Measurements from ENCODE around the gene TMEM161A. TPM values are rescaled to one million over a fixed set of nuclear protein-coding genes. Genes with fewer than 3 reads are reported as not detected.
A peak's percentile ranks its signal among the peaks of the same experiment; 100 is the strongest.

The TMEM161A gene
- total and polyA plus RNA-seq, 2 of the 13 experiments (the other 11 are each of a cell fraction or from before 2014, with no cell fraction given) = 25.9 to 31.4 TPM

GRCh38 chr19:19185853-19186740 is 47.8 kb upstream of the TMEM161A start (continued):
- TF ChIP-seq ZNF687 (CRISPR knock-in tag; IDR thresholded peaks at IDR 0.05) (peak; percentile 48), TFAP4 (IDR thresholded peaks at IDR 0.05; ENCODE audit: borderline replicate concordance, low read depth) (no peak)

GRCh38 chr19:19181488-19181998 is 43.3 kb upstream of the TMEM161A start:
- intact Hi-C loops (cut with micrococcal nuclease; ENCODE audit: unreplicated experiment) (no loop called here), in situ Hi-C loops (cut with HindIII; ENCODE audit: extremely low pct_ligation_motif_present, low pct_unique_long_range_greater_than_20kb) (no loop called here)
- Histone ChIP-seq H4K20me1 (ENCODE audit: insufficient read depth, low read length) (no peaks in the 10 kb centered on the region), H3K9me3 (ENCODE audit: low read length) (no peaks in the 10 kb centered on the region), H3K79me2 (ENCODE audit: insufficient read depth, low read length) (no peaks in the 10 kb centered on the region), H3K4me1 (ENCODE audit: insufficient read depth, low read length) (no peaks in the 10 kb centered on the region), H3K9ac (ENCODE audit: insufficient read depth, low read depth, low read length) (no peak overlapping the region), H3K27ac (ENCODE audit: extremely low read length, insufficient read depth, low read length) (no peak overlapping the region), H3K4me2 (ENCODE audit: low read depth, low read length) (no peak overlapping the region), H2AFZ (ENCODE audit: low read length) (no peak overlapping the region), H3K4me3 (replicated peaks in 1 of 3; ENCODE audit: insufficient read depth in 1 of 3, low read depth in 2 of 3, low read length in 3 of 3) (no peak overlapping the region), H3K36me3 (replicated peaks in 1 of 2; ENCODE audit: control insufficient read depth in 1 of 2, insufficient read depth in 2 of 2, low read length in 2 of 2) (peaks cover 3 to 10% of the 10 kb centered on the region in 2 experiments; a peak in 2 of 5 replicates), H3K27me3 (ENCODE audit: control insufficient read depth in 1 of 2, insufficient read depth in 2 of 2, low read length in 2 of 2) (no peaks in the 10 kb centered on the region)
- 96% methylated on average over 9 of the region's 9 CpGs for WGBS (ENCODE audit: low lambda C conversion rate)
- no TSS peak for BruUV-seq (replicated peaks)
- ATAC-seq (no peak), FAIRE-seq (no peak), DNase-seq (ENCODE audit: low spot score) (no peak)
- CTCF ChIA-PET (ENCODE audit: low intra/inter-chr PET ratio, low total read pairs) = no interaction called here
- POLR2A ChIA-PET = no interaction called here
- TF ChIP-seq ZNF687 (CRISPR knock-in tag; IDR thresholded peaks at IDR 0.05) (no peak), ZNF891 (CRISPR knock-in tag; IDR thresholded peaks at IDR 0.05) (no peak), PAF1 (CRISPR knock-in tag; IDR thresholded peaks at IDR 0.05) (no peak), SMAD3 (CRISPR knock-in tag; IDR thresholded peaks at IDR 0.05) (no peak), NR2F1 (CRISPR knock-in tag; IDR thresholded peaks at IDR 0.05) (no peak), TBL1XR1 (IDR thresholded peaks at IDR 0.05; ENCODE audit: borderline replicate concordance, low read length, partially characterized antibody) (no peak), SCMH1 (CRISPR knock-in tag; IDR thresholded peaks at IDR 0.05; ENCODE audit: borderline replicate concordance) (no peak), ZSCAN29 (CRISPR knock-in tag; conservative IDR thresholded peaks at IDR 0.05) (no peak), ESRRA (CRISPR knock-in tag; IDR thresholded peaks at IDR 0.05; ENCODE audit: low read depth) (no peak), ZNF7 (CRISPR knock-in tag; IDR thresholded peaks at IDR 0.05) (no peak), ZSCAN20 (CRISPR knock-in tag; IDR thresholded peaks at IDR 0.05; ENCODE audit: borderline replicate concordance) (no peak)
